ENCODE results near the gene NPIPB5.
"Not testable (repeated sequence)": the region's sequence is repeated elsewhere in the genome, so short reads cannot be mapped to it uniquely, and the experiment has no call there.

Gene NPIPB5

GRCh38 chr16:22510591-22510990, at the start of gene NPIPB5:
Gene NPIPB5 (plus strand): TSS chr16:22510891. CDS start chr16:22513802, 2,911 bp downstream.
- H3K4me1 Mint-ChIP-seq (ENCODE audit: low read depth); H3K36me3 Mint-ChIP-seq (ENCODE audit: low read depth); DNase-seq; H3K4me3 Mint-ChIP-seq; H3K9me3 Mint-ChIP-seq; H3K27ac Mint-ChIP-seq; H3K27me3 Mint-ChIP-seq: not testable (repeated sequence)

DNA sequence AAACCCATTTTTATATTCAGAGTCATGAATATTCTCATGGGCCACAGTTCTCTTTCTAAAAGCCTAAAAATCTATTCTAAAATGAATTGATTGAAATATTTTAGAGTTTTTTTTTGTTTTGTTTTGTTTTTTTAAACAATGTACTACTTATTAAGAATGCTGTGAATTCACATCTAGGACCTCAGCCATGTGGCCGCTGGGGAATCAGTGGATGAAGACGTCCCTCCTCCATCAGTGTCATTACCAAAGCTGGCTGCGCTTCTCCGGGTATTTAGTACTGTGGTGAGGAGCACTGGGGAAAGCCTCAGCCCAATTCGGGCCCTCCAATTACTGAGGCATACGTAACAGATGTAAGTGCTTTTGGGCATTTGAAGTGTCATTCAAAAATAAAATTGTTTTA, 41.8 kb upstream of the NPIPB5 start:
- not testable (repeated sequence) for H3K36me3 Mint-ChIP-seq (ENCODE audit: low read depth); DNase-seq; H3K9me3 Mint-ChIP-seq; H3K4me1 Mint-ChIP-seq (ENCODE audit: low read depth); H3K27ac Mint-ChIP-seq; H3K4me3 Mint-ChIP-seq; H3K27me3 Mint-ChIP-seq

- not testable (repeated sequence) for H3K4me3 Mint-ChIP-seq; H3K27ac Mint-ChIP-seq; H3K9me3 Mint-ChIP-seq; H3K4me1 Mint-ChIP-seq (ENCODE audit: low read depth); H3K36me3 Mint-ChIP-seq (ENCODE audit: low read depth); DNase-seq; H3K27me3 Mint-ChIP-seq
Observed at GRCh38 chr16:22537996-22538395, 27.3 kb downstream of the NPIPB5 start.

DNA sequence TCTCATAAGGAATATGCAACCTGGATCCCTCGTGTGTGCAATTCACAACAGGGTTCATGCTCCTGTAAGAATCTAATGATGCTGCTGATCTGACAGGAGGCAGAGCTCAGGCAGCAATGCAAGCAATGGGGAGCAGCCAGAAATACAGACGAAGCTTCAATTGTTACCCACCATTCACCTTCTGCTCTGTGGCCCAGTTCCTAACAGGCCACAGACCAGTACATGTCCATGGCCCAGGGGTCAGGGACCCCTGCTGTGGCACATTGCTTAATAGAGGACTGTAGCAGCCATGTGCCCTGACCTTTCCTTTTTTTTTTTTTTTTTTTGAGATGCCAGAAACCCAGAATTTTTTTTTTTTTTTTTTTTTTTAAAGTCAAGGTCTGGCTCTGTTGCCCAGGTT, 34.1 kb downstream of the NPIPB5 start:
- H3K27ac Mint-ChIP-seq; H3K36me3 Mint-ChIP-seq (ENCODE audit: low read depth); DNase-seq: not testable (repeated sequence)

GRCh38 chr16:22546630-22547029, 35.9 kb downstream of the NPIPB5 start:
- DNase-seq; H3K9me3 Mint-ChIP-seq; H3K27me3 Mint-ChIP-seq; H3K36me3 Mint-ChIP-seq (ENCODE audit: low read depth); H3K4me3 Mint-ChIP-seq; H3K4me1 Mint-ChIP-seq (ENCODE audit: low read depth); H3K27ac Mint-ChIP-seq: not testable (repeated sequence)

More for the DNA sequence above, 34.1 kb downstream of the NPIPB5 start:
- not testable (repeated sequence) for H3K9me3 Mint-ChIP-seq; H3K27me3 Mint-ChIP-seq; H3K4me1 Mint-ChIP-seq (ENCODE audit: low read depth); H3K4me3 Mint-ChIP-seq

DNA sequence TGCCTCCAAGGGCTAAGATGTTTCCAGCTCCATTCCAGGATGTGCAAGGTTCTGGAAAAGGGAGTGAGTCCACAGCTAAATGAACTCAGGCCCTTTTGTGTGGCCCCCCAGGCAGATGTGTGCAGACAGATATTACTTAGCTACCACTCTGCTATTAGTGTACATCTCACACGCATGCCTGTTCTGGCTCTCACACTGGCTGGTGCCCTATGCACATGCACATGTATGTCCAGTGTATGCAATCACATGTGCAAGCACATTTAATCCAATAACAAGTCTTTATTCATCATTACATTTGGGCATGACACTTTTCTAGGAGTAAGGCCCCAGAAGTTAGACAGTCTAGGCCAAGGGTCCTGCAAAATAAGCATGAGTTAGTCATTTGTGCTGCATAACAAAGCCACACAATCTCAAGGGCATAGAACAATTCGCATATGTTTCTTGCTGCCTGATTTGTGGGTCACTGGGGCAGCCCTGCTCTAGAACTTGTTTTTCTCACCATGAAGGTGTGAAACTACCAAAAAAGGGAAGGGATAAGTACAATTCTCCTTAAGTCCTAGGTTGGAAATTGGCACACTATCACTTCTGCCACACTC, 36.6 kb downstream of the NPIPB5 start:
- not testable (repeated sequence) for H3K36me3 Mint-ChIP-seq (ENCODE audit: low read depth); DNase-seq; H3K4me3 Mint-ChIP-seq; H3K27ac Mint-ChIP-seq; H3K4me1 Mint-ChIP-seq (ENCODE audit: low read depth); H3K9me3 Mint-ChIP-seq; H3K27me3 Mint-ChIP-seq

- H3K4me1 Mint-ChIP-seq (ENCODE audit: low read depth); H3K9me3 Mint-ChIP-seq; H3K27me3 Mint-ChIP-seq; H3K4me3 Mint-ChIP-seq; DNase-seq; H3K27ac Mint-ChIP-seq; H3K36me3 Mint-ChIP-seq (ENCODE audit: low read depth): not testable (repeated sequence)
Observed at GRCh38 chr16:22549853-22550252, 39.2 kb downstream of the NPIPB5 start.

GRCh38 chr16:22551143-22551542, 40.5 kb downstream of the NPIPB5 start:
- H3K4me1 Mint-ChIP-seq (ENCODE audit: low read depth); H3K27me3 Mint-ChIP-seq; H3K36me3 Mint-ChIP-seq (ENCODE audit: low read depth); DNase-seq; H3K9me3 Mint-ChIP-seq; H3K4me3 Mint-ChIP-seq; H3K27ac Mint-ChIP-seq: not testable (repeated sequence)

DNA sequence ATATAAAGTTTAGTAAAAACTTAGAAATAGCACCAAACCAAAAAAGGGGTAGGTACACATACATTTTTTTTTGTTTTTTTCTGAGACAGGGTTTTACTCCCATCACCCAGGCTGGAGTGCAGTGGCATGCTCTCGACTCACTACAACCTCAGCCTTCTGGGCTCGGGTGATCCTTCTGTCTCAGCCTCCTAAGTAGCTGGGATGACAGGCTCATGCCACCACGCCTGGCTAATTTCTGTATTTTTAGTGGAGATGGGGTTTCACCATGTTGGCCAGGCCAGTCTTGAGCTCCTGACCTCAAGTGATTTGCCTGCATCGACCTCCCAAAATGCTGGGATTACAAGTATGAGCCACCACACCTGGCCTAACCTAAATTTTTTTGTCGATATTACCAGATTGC, 41.0 kb downstream of the NPIPB5 start:
- H3K27me3 Mint-ChIP-seq; H3K4me3 Mint-ChIP-seq; H3K27ac Mint-ChIP-seq; H3K9me3 Mint-ChIP-seq; H3K4me1 Mint-ChIP-seq (ENCODE audit: low read depth); DNase-seq; H3K36me3 Mint-ChIP-seq (ENCODE audit: low read depth): not testable (repeated sequence)

- not testable (repeated sequence) for DNase-seq; H3K27me3 Mint-ChIP-seq; H3K36me3 Mint-ChIP-seq (ENCODE audit: low read depth); H3K4me3 Mint-ChIP-seq; H3K27ac Mint-ChIP-seq; H3K4me1 Mint-ChIP-seq (ENCODE audit: low read depth); H3K9me3 Mint-ChIP-seq
Observed at GRCh38 chr16:22556759-22557158, 46.1 kb downstream of the NPIPB5 start.
